Stimulated activated naive CD8-positive, alpha-beta T cell treated with anti-CD3 and anti-CD28 coated beads, Interleukin-15, amount 100 ng/mL, for 72 hours (primary cell): ENCODE data around the gene IL12A.

ENCODE experiments used
- ATAC-seq: fragments of 150-1000 bp; cut with Tn5 transposase; 2 replicates; pipeline ENCODE4 v1.10.0; 2021; ENCODE audit warnings: mild to moderate bottlenecking, moderate library complexity
- DNase-seq, 2 donors: peaks; one replicate each; pipeline ENCODE4 v3.0.0; 2021 to 2022
- H3K27ac Mint-ChIP-seq, 2 donors: one replicate each; pipeline ENCODE4 v1.8.0; 2022; ENCODE audit warnings: mild to moderate bottlenecking in 2 of 2, mixed read lengths in 2 of 2, moderate library complexity in 2 of 2
- H3K27me3 Mint-ChIP-seq: one replicate; pipeline ENCODE4 v1.8.0; 2022; ENCODE audit warnings: mixed read lengths
- H3K4me1 Mint-ChIP-seq: one replicate; pipeline ENCODE4 v1.8.0; 2022; ENCODE audit warnings: mild to moderate bottlenecking, mixed read lengths
- H3K4me3 Mint-ChIP-seq, 2 donors: one replicate each; pipeline ENCODE4 v1.8.0; 2022; ENCODE audit warnings: mild to moderate bottlenecking in 2 of 2, mixed read lengths in 2 of 2, moderate library complexity in 1 of 2
- H3K9me3 Mint-ChIP-seq, 2 donors: one replicate each; pipeline ENCODE4 v1.8.0; 2022; ENCODE audit warnings: mixed read lengths in 2 of 2

Gene IL12A

DNA sequence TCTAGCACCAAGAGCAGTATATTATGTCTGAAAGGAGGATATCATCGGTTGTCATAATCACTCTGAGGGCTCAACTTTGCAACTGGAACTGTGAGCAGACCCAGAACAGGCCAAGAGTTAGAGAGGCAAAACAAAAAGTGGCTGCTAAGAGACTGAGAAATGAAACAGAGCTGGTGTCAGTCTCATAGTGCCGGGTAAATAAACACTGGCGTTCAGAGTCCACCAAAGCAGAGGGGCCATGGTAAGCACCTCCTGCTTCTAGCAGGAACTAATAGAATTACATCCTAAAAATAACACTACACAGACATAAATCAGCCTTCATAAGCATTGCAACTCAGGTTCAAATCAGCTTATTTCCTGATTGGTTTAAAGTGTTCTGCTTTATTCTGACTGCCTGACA, 10.3 kb upstream of the IL12A start:
- Mint-ChIP-seq H3K9me3 (no peaks in the 10 kb centered on the region), H3K4me1 (no peaks in the 10 kb centered on the region), H3K4me3 (no peak overlapping the region), H3K27me3 (peaks cover 29% of the 10 kb centered on the region), H3K27ac (no peak overlapping the region)
- DNase-seq = no peak
- no peak for ATAC-seq

DNA sequence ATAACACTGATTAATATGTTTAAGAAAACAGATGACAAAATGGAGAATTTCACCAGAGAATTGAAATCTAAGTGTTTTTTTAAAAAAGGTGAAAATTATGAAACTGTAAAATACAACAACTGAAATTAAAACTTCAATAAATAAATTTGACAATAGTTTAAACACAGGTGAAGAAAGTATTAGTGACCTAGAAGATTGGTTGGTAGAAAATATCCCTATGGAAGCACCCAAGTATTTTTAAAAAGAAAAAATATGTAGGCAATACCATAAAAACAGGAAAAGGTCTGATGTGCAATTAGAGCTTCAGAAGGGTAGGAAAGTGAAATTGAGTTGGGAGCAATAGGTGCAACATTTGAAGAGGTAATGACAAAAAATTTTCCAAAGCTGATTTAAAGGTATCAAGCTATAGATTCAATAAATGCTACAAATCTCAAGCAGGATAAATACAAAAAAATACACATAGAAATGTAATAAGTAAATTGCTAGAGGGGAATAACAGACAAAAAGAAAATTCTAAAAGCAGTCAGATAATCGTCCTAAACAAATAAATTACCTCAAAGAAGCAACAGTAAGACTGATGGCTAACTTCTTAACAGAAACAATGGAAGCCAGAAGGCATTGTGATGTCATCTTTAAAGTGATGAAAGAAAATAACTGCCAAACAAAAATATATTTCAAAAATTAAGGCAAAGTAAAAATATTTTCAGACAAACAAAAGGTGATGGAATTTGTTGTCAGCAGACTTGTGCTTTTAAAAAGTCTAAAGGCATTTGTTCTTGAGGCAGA, 9.5 kb upstream of the IL12A start:
- peaks cover 29% of the 10 kb centered on the region for H3K27me3 Mint-ChIP-seq
- DNase-seq = no peak
- no peak overlapping the region for H3K27ac Mint-ChIP-seq
- H3K4me3 Mint-ChIP-seq = no peak overlapping the region
- ATAC-seq = no peak
- H3K4me1 Mint-ChIP-seq = no peaks in the 10 kb centered on the region
- H3K9me3 Mint-ChIP-seq = no peaks in the 10 kb centered on the region

DNA sequence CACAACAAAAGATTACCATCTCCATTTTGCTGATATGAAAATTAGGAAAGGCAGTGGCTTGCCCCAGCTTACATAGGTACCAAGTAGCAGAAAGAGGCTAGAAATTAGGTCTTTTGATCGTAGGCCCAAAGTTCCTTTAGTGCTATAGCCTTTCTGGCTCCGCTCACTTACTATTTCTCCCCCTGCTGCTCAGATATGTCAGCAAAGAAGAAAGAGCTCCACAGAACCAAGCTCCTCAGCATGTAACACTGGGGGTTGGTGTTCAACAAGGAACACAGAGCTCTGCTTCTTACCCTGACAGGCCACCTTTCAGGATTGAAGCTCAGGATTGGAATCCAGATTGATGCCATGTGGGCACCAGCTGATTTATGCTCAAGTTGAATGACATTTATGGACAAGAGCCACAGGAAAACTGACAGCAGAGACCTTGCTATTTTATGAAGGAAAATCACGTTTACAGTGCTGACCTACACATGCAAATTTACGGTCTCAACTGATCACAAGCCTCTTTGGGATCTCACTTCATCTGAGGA, 6.1 kb upstream of the IL12A start:
- Mint-ChIP-seq H3K4me3 (no peak overlapping the region), H3K4me1 (peaks cover 5% of the 10 kb centered on the region), H3K9me3 (no peaks in the 10 kb centered on the region), H3K27ac (no peak overlapping the region), H3K27me3 (peaks cover 27% of the 10 kb centered on the region)
- DNase-seq (no peak), ATAC-seq (no peak)

DNA sequence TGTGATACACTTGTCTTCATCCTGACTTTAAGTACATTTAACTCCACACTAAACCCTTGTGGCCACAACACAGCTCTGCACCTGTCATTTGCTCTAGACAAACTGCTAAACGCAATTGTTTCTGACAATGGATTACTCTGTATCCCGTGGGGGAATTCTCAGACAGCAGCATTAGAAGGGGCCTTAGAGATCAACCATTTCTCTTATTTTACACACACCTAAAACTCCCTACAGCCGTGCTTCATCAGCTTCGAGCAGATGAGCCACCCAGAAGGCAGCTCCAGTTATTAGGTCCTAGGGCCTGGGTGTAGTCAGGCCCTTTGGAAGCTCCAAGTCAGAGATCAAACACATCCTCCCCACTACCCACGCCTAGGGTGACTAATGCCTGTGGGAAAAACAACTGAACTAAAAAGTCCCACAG, 1.3 kb upstream of the IL12A start:
- no peak for DNase-seq
- Mint-ChIP-seq H3K4me1 (peaks cover 22% of the 10 kb centered on the region), H3K27ac (no peak overlapping the region), H3K9me3 (no peaks in the 10 kb centered on the region), H3K27me3 (peaks cover 23% of the 10 kb centered on the region), H3K4me3 (peak overlapping the region; percentile 82 to 90)
- no peak for ATAC-seq

DNA sequence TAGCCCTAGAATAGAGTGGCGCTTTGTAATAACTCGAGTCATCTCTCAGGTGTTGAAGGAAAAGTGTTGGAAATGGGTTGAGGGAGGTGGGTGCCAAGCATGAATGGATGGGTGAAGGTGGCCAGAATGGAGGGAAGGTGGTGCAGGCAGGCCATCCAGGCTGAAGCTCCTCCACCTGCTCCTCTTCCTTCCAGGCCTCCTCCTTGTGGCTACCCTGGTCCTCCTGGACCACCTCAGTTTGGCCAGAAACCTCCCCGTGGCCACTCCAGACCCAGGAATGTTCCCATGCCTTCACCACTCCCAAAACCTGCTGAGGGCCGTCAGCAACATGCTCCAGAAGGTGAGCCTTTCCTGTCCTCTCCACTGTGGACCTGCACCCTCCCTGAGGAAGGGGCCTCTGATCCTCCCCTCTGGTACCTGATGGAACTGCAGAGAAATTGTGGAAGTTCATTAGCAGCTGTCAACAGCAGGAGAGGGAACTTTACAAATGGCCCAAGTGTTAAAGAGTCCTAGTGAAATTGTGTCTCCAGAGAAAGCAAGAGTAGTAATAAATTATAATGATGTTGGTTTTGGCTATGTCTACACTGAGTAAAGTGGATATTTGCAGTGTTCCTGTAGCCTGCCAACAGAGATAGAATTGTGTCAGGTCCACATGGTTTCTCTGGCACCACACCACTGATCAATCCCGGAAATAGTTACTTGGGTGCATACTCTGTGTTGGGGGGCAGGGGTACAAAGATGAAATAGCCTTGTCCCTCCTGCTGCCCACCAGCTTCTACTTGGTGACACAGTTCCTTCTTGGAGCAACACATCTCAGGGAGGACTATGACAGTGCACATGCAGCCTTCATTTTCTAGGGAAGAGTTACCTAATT, 1.6 kb downstream of the IL12A start:
- no peak for ATAC-seq
- peaks cover 22% of the 10 kb centered on the region for H3K4me1 Mint-ChIP-seq
- H3K9me3 Mint-ChIP-seq = no peaks in the 10 kb centered on the region
- peaks cover 17% of the 10 kb centered on the region for H3K27me3 Mint-ChIP-seq
- no peak overlapping the region for H3K27ac Mint-ChIP-seq
- DNase-seq = no peak
- no peak overlapping the region for H3K4me3 Mint-ChIP-seq

DNA sequence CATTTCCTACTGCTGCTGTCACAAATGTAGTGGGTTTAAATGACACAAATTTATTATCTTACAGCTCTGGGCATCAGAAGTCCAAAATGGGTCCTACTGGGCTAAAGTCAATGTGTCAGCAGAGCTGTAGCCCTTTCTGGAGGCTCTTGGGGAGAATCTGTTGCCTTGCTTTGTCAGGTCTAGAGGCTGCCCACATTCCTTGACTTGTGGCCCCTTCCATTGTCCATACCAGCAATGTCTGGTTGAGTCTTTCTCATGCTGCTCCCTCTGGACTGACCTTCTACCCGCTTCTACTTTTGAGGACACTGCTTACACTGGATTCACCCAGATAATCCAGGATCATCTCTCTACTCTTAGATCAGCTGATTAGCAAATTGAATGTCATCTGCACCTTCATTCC, 3.0 kb downstream of the IL12A start:
- peaks cover 17% of the 10 kb centered on the region for H3K27me3 Mint-ChIP-seq
- ATAC-seq = no peak
- H3K27ac Mint-ChIP-seq = no peak overlapping the region
- no peak for DNase-seq
- no peaks in the 10 kb centered on the region for H3K9me3 Mint-ChIP-seq
- H3K4me1 Mint-ChIP-seq = peaks cover 22% of the 10 kb centered on the region
- H3K4me3 Mint-ChIP-seq = no peak overlapping the region

DNA sequence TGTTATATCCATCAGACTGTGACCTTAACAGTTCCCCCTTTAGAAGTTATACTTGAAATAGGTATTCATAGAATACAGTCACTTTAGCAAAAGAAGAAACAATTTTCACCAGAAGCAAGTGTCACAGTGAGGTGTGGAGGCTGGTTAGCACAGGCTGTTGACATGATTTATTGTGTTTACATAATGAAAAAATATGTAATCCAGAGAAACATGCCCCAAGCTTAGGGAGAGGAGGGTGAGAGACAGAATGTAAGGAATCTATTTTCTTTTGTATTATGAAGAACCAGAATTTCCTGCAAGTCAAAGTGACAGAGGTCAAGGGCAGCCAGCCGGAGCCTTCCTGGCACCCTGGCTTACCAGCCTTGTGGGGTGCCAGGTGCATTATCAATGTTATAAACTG, 4.0 kb downstream of the IL12A start:
- peaks cover 16% of the 10 kb centered on the region for H3K4me1 Mint-ChIP-seq
- no peak for ATAC-seq

DNA sequence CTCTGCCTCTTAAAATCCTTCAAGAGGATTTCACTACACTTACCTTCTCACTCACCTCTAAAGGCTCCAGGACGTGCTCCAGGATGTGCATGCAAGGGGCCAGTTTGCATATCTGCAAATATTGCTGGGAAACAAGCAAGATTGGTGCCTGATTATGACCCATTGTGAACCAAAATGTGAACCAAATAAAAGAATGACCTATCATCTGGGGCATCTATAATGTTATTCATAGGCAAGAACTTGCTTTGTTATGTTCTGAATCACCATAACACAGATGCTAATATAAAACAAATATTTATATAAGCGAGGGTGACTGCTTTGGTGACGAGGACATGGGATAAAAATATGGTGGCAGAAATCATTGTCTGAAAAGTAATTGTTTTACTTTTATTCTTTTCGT, 5.5 kb downstream of the IL12A start:
- ATAC-seq (no peak), DNase-seq (no peak)
- H3K27ac Mint-ChIP-seq = no peak overlapping the region
- peaks cover 11% of the 10 kb centered on the region for H3K27me3 Mint-ChIP-seq
- H3K4me3 Mint-ChIP-seq = no peak overlapping the region
- H3K4me1 Mint-ChIP-seq = peaks cover under 1% of the 10 kb centered on the region
- no peaks in the 10 kb centered on the region for H3K9me3 Mint-ChIP-seq

More for the DNA sequence above, 4.0 kb downstream of the IL12A start:
- Mint-ChIP-seq H3K27me3 (peaks cover 17% of the 10 kb centered on the region), H3K4me3 (no peak overlapping the region), H3K9me3 (no peaks in the 10 kb centered on the region), H3K27ac (no peak overlapping the region)
- DNase-seq = no peak

DNA sequence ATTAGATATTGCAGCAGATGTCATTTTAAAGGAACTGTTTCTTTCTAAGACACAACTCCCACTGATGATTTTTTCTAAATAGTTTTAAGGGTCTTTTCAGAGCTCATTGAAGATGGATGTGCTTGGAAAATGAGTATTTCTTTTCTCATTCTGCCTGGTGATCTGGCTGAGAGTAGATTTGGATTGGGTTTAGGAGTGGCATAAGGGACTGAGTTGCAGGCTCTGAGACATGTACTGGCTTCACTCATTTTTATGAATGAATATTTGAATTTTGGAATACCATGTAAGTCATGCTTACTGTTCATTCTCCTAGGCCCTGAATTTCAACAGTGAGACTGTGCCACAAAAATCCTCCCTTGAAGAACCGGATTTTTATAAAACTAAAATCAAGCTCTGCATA, 6.5 kb downstream of the IL12A start:
- no peaks in the 10 kb centered on the region for H3K9me3 Mint-ChIP-seq
- no peak for DNase-seq
- peaks cover 2% of the 10 kb centered on the region for H3K27me3 Mint-ChIP-seq
- ATAC-seq = no peak
- H3K4me3 Mint-ChIP-seq = no peak overlapping the region
- H3K4me1 Mint-ChIP-seq = no peaks in the 10 kb centered on the region
- H3K27ac Mint-ChIP-seq = no peak overlapping the region

DNA sequence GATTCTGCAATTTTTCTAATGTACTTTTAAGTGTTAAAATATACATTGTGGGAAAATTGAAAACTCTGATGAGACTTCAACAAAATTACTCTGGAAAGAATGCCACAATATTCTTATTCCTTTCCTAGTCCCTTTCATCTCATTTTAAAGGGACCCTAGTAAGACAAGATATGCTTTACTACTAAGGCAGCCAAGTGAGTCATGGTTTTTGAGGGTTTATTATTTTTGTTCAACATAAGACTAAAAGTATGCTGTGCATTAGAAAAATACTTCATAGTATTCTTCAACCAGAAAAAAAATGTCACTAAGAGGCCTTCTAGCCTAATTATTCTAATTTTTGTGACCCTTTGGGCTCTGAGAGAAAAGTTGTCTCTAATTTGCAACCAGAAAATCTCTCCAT, 7.4 kb downstream of the IL12A start:
- Mint-ChIP-seq H3K27ac (no peak overlapping the region), H3K4me3 (no peak overlapping the region), H3K27me3 (no peaks in the 10 kb centered on the region), H3K4me1 (no peaks in the 10 kb centered on the region), H3K9me3 (no peaks in the 10 kb centered on the region)
- ATAC-seq (no peak), DNase-seq (no peak)

DNA sequence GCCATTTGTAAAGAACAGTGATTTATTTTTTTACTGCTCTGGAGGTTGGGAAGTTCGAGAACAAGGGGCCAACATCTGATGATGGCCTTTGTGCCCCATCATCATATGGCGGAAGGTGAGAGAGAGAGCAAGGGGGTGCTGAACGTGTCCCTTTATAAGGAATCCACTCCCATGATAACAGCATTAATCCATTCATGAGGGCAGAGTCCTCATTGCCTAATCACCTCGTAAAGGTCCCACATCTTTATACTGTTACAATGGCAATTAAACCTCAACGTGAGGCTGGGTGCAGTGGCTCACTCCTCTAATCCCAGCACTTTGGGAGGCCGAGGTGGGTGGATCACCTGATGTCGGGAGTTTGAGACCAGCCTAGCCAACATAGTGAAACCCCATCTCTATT, 8.3 kb downstream of the IL12A start:
- no peak overlapping the region for H3K4me3 Mint-ChIP-seq
- no peaks in the 10 kb centered on the region for H3K27me3 Mint-ChIP-seq
- no peak overlapping the region for H3K27ac Mint-ChIP-seq
- ATAC-seq = no peak
- no peaks in the 10 kb centered on the region for H3K4me1 Mint-ChIP-seq
- no peak for DNase-seq
- H3K9me3 Mint-ChIP-seq = no peaks in the 10 kb centered on the region

DNA sequence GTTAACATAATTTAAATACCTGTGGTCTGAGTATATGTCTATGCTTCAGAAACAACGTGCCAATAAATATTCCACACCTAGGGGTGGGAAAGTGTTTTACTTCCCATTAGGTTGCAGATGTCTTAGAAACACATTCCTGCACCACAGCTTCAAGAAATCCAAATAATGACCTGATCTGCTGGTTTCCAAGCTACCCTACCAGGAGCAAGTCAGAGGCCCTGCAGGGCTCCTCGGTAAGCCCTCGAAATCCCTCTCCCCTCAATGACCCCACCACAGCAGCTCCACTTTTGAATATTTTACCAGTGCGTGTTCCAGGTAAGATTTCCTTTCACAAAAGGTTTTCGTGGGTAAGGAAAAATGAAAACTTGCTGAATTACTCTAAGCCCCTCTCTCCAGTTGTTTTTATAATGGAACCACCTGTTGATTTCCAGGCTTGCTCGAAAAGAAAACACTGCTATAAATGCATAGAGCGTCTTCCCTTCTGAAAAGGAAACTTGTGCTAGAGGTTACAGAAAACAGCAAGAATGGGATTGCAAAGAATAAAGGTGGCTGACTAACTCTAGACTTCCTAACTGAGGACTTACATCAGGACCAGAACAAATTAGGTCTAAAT, 12.6 kb downstream of the IL12A start:
- no peak for DNase-seq
- no peak for ATAC-seq
- Mint-ChIP-seq H3K27ac (no peak overlapping the region), H3K9me3 (no peaks in the 10 kb centered on the region), H3K27me3 (no peaks in the 10 kb centered on the region), H3K4me1 (no peaks in the 10 kb centered on the region), H3K4me3 (no peak overlapping the region)

DNA sequence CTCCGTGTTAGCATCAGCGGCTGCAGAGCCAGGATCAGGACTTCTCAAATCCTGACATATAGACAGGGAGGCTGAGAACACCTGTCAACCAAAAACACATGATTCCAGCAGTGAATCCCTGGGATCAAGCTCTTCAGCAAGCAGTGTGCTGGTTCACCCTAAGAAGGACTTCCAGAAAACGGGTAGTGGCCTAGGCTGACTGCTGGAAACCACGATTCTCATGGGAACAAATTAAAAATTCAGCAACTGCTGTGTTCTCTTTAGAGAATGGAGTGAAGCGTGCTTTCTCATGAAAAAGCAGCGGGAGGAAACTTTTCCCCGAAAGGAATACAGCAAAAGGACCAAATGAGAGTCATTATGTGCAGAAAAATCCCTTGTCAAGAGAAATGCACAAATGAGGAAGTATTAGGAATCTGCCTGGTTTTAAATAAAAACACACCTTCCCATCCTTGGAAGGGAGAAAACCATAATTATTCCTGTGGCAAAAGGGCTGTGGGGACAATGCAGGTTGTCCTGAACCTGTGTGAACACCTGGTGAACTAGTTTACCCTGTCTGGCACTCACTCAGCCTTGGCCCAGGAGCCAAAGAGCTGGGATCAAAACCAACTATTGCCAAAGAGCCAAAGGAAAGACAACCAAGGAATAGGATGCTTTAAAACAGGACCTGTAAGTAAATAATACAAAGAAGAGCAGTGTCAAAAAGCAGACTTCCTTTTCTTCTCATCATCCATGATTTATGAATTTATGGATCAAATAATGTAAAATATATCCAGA, 13.4 kb downstream of the IL12A start:
- no peak overlapping the region for H3K4me3 Mint-ChIP-seq
- H3K4me1 Mint-ChIP-seq = no peaks in the 10 kb centered on the region
- H3K9me3 Mint-ChIP-seq = no peaks in the 10 kb centered on the region
- DNase-seq (no peak), ATAC-seq (no peak)
- no peaks in the 10 kb centered on the region for H3K27me3 Mint-ChIP-seq
- no peak overlapping the region for H3K27ac Mint-ChIP-seq

DNA sequence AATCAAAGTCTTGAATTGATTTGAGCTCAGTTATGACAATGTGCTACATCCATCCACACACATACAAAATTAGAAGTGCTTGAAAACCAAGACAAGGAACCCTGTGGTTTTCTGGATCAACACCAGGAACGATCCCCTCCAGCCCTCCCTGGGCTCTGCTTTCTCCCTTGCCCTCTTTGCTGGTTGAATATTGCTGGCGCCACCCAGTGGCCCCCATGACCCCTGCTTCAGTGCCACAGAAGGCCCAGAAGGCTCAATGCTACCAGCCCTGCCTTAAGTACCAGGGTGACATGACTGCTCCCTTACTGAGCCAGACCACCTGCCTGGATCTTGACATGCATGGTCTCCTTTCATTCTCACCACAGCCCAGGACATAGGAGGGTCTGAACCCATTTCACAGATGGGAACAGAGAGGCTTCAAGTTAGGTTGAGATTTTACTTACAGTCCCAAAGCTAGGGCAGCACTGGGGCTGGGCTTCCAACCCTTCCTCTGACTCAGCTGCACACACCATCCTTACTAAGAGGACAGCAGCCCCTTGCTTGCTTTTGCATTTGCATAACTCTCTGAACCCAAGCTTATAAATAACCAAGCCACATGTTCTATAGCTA, 15.0 kb downstream of the IL12A start:
- Mint-ChIP-seq H3K27ac (peak overlapping the region in 1 of 2 donors; percentile 38), H3K9me3 (no peaks in the 10 kb centered on the region), H3K4me3 (no peak overlapping the region), H3K27me3 (no peaks in the 10 kb centered on the region), H3K4me1 (no peaks in the 10 kb centered on the region)
- DNase-seq (peak; percentile 30 to 36), ATAC-seq (peak; percentile 86)

DNA sequence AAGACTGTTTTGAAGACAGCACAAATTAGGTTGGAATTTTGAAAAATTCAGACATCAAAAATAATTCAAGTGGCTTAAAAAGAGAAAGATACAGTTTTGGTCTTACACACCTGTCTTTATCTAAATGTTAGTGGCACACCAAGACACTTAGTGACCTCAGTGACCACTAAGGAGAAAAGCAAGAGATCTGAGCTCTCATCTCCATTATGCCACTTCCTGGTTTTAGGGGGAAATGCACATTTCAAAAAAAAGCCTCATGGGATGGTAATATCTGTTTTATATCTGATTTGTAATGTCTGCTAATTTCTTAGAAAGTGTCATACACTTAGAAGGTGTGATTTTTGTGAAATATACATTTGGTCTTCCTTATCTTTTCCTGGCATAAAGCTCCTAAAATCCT, 16.4 kb downstream of the IL12A start:
- ATAC-seq (no peak), DNase-seq (no peak)
- Mint-ChIP-seq H3K9me3 (no peaks in the 10 kb centered on the region), H3K4me1 (no peaks in the 10 kb centered on the region), H3K27me3 (no peaks in the 10 kb centered on the region), H3K27ac (no peak overlapping the region), H3K4me3 (no peak overlapping the region)
